ENCODE results near the gene C20orf204. TPM values are rescaled to one million over a fixed set of nuclear protein-coding genes. Genes with fewer than 3 reads are reported as not detected.

The C20orf204 gene
- total RNA-seq, 4 donors from 2014 or later: 0.40 to 1.6 (median 0.58) TPM; not detected in 1

DNA sequence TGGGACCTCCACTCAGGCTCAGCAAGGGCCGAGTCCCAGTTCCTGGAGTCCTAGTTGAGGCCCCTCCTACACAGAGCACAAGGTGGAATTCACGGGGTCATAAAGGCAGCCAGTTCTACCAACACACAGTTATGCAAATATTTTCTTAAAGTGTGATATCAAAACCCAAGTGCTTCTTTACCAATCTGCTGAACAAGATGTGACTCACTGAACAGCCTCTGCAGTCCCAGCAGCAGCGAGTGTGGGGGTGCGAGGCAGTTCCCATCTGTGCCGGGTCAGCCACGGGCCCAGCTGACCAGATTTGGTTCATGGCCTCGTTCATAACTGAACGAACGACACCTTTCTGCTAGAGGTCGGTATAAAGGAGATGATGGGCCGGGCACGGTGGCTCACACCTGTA, 22.6 kb downstream of the C20orf204 start:
- Histone ChIP-seq H3K27ac (no peak overlapping the region), H3K36me3 (no peaks in the 10 kb centered on the region), H3K4me3 (no peak overlapping the region), H3K9me3 (no peaks in the 10 kb centered on the region), H3K4me1 (peaks cover 0 to 23% (median 7%) of the 10 kb centered on the region in 3 donors), H3K27me3 (peaks cover 47% of the 10 kb centered on the region)
- 60 to 64% methylated on average over 1 to 3 of the region's 12 CpGs for WGBS, 2 donors (ENCODE audit: low coverage in 1 of 2)
- no peak for ATAC-seq
- TF ChIP-seq EP300 (IDR thresholded peaks at IDR 0.05) (no peak), POLR2A (IDR thresholded peaks at IDR 0.05) (no peak), POLR2AphosphoS5 (IDR thresholded peaks at IDR 0.05) (no peak)
- TF ChIP-seq, protein P1, sequence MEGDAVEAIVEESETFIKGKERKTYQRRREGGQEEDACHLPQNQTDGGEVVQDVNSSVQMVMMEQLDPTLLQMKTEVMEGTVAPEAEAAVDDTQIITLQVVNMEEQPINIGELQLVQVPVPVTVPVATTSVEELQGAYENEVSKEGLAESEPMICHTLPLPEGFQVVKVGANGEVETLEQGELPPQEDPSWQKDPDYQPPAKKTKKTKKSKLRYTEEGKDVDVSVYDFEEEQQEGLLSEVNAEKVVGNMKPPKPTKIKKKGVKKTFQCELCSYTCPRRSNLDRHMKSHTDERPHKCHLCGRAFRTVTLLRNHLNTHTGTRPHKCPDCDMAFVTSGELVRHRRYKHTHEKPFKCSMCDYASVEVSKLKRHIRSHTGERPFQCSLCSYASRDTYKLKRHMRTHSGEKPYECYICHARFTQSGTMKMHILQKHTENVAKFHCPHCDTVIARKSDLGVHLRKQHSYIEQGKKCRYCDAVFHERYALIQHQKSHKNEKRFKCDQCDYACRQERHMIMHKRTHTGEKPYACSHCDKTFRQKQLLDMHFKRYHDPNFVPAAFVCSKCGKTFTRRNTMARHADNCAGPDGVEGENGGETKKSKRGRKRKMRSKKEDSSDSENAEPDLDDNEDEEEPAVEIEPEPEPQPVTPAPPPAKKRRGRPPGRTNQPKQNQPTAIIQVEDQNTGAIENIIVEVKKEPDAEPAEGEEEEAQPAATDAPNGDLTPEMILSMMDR (IDR thresholded peaks at IDR 0.05): no peak

DNA sequence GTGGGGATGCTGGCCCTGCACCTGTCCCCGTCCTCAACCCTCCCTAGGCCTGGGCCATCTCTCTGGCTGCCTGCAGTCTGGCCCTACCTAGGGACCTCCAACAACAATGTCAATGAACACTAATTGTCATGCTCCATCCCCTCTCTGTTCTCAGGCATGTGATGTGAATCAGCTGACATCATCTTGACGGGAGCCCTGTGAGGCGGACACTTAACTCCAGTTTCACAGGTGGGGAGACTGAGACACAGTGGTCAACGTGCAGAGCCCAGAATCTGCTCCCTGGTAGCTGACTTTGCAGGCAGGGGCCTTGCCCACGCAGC, 26.3 kb downstream of the C20orf204 start:
- Histone ChIP-seq H3K4me3 (peak overlapping the region; percentile 80 to 96), H3K27ac (peak overlapping the region in 3 of 4 donors; percentile 85 to 92 (median 89)), H3K4me1 (peaks cover 0 to 53% (median 21%) of the 10 kb centered on the region in 3 donors), H3K9me3 (no peaks in the 10 kb centered on the region), H3K27me3 (peaks cover 11% of the 10 kb centered on the region), H3K36me3 (peaks cover 0 to 4% of the 10 kb centered on the region in 2 donors)
- TF ChIP-seq POLR2AphosphoS5 (IDR thresholded peaks at IDR 0.05): no peak
- TF ChIP-seq EP300 (IDR thresholded peaks at IDR 0.05): no peak
- TF ChIP-seq, protein P1 (IDR thresholded peaks at IDR 0.05): no peak
- TF ChIP-seq POLR2A (IDR thresholded peaks at IDR 0.05): no peak
- ATAC-seq: no peak
- WGBS, 2 donors (ENCODE audit: low coverage in 1 of 2): 100% methylated on average over 1 of the region's 5 CpGs; no CpG with 5 or more reads in 1 of the 2 donors

DNA sequence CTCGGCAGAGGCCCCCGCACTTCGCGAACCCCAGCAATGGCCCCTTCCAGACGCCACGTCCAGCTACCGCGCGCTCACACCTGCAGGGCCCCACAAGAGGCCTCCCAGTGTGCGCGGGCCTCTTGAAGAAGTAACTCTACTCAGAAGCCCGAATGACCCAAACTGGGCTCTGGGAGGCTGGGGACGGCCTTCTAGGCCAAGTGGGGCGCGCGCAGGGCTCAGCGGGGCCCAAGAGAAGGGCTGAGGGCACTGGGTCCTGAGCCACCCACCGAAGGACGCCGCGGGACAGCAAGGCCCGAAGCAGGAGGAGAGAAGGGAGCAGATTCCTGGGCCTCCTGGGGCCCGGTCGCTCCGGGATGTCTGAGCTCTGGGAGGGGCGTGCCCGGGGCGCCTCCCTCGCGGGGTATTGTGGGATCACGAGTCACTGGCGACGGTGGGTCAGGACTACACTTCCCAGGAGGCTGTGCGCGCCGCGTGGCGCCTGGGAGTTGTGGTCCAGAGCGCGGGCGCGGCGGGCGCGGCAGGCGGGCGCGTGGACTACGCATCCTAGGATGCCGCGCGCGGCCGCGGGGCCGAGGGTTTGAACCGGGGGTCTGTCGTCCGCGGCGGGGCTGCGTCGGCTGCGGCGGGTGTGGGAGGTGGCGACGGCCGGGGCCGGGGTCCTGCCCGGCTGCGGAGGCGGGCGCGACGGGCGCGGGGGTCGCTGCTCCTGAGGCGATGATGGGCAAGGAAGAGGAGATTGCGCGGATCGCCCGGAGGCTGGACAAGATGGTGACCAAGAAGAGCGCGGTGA, 26.8 kb downstream of the C20orf204 start, which contains the start of gene TCEA2:
TCEA2 (plus strand) TSS at position 603 of the 793 bp plus-strand sequence; CDS start at position 718, 115 bp downstream.
- Histone ChIP-seq H3K36me3 (peaks cover 0 to 4% of the 10 kb centered on the region in 2 donors), H3K27me3 (peaks cover 6% of the 10 kb centered on the region), H3K4me1 (peaks cover 0 to 48% (median 21%) of the 10 kb centered on the region in 3 donors), H3K4me3 (peak within 1 kb of the TSS; percentile 80 to 96), H3K9me3 (no peaks in the 10 kb centered on the region), H3K27ac (peak within 1 kb of the TSS; percentile 41 to 92 (median 87))
- TF ChIP-seq EP300 (IDR thresholded peaks at IDR 0.05) (no peak), POLR2A (IDR thresholded peaks at IDR 0.05) (peak; percentile 74 to 84), POLR2AphosphoS5 (IDR thresholded peaks at IDR 0.05) (peak; percentile 79)
- TF ChIP-seq, protein P1 (IDR thresholded peaks at IDR 0.05): peak in 1 of 4 experiments; percentile 34
- peak; percentile 97 for ATAC-seq
- 20% methylated on average over 2 of the region's 85 CpGs; no CpG with 5 or more reads in 1 of the 2 donors for WGBS, 2 donors (ENCODE audit: low coverage in 1 of 2)

- Histone ChIP-seq H3K36me3 (peaks cover 0 to 9% of the 10 kb centered on the region in 2 donors), H3K4me3 (peak overlapping the region; percentile 80 to 96), H3K27me3 (no peaks in the 10 kb centered on the region), H3K4me1 (peaks cover 0 to 46% (median 21%) of the 10 kb centered on the region in 3 donors), H3K9me3 (no peaks in the 10 kb centered on the region), H3K27ac (peak overlapping the region; percentile 26 to 92 (median 87))
- TF ChIP-seq POLR2A (IDR thresholded peaks at IDR 0.05): no peak
- no peak for TF ChIP-seq POLR2AphosphoS5 (IDR thresholded peaks at IDR 0.05)
- TF ChIP-seq EP300 (IDR thresholded peaks at IDR 0.05): no peak
- TF ChIP-seq, protein P1 (IDR thresholded peaks at IDR 0.05): no peak
- ATAC-seq: no peak
- WGBS, 2 donors (ENCODE audit: low coverage in 1 of 2): 0 to 3% methylated on average over 8 to 19 of the region's 51 CpGs
Measured at GRCh38 chr20:64063389-64064144, 27.6 kb downstream of the C20orf204 start.
